Keratinocyte (primary cell): ENCODE measurements around the gene TNPO1.

ENCODE experiments used
- CTCF ChIP-seq, 3 experiments: IDR thresholded peaks in 1 of 3; conservative IDR thresholded peaks in 1 of 3; optimal IDR thresholded peaks in 1 of 3; 2 replicates in 2 of 3; 3 replicates in 1 of 3; pipeline versions ENCODE3 to v1.5.1; 2011; ENCODE audit warnings: low read length in 3 of 3, mild to moderate bottlenecking in 3 of 3, moderate library complexity in 2 of 3, control low read depth in 1 of 3, inconsistent platforms in 1 of 3; ENCODE audit not compliant: insufficient read depth in 2 of 3; ENCODE audit errors: extremely low read depth in 1 of 3
- EZH2 ChIP-seq: IDR thresholded peaks from one replicate; pipeline ENCODE4 v1.6.1; 2012; ENCODE audit warnings: inconsistent platforms, mild to moderate bottlenecking, low read length, moderate library complexity

DNA sequence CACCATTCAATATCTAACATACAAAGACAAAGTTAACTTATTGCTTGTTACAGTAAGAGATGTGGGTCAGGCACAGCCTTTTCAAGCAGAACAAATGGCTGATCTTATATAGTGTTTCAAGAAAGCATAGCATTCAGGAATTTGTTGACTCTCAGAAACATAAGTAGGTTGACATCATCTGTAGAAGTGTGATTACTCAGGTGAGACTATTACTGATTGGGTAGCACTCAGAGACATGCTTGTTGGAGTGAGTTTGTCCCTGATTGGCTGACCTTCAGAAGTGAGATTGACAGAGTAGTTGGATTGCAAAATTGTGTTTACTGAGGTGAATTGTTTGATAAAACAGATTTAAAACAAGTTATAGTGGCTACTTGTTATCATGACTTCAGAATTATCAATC lies 30.7 kb upstream of the TNPO1 start:
- TF ChIP-seq CTCF (optimal IDR thresholded peaks at IDR 0.05 in 1 of 3, IDR thresholded peaks at IDR 0.05 in 1 of 3, conservative IDR thresholded peaks at IDR 0.05 in 1 of 3; ENCODE audit: extremely low read depth in 1 of 3, insufficient read depth in 2 of 3, low read length in 3 of 3) (no peak), EZH2 (no peak)
